NT2/D1 (cell line): ENCODE data around the gene UQCRC2.

Experiments
- DNase-seq: peaks from one replicate; pipeline ENCODE4 v3.0.0-alpha.2; 2011; ENCODE audit warnings: low read depth, low spot score
- H3K27me3 ChIP-seq: 2 replicates; pipeline ENCODE4 v1.6.0; 2011; ENCODE audit warnings: mild to moderate bottlenecking; ENCODE audit not compliant: insufficient read length, insufficient read depth
- H3K36me3 ChIP-seq: 2 replicates; pipeline ENCODE4 v1.6.1; 2011; ENCODE audit warnings: mild to moderate bottlenecking, low read length, mixed read lengths; ENCODE audit not compliant: insufficient read depth, insufficient read length
- H3K4me1 ChIP-seq: 2 replicates; pipeline ENCODE4 v1.5.1; 2011; ENCODE audit not compliant: insufficient read depth, insufficient read length
- H3K4me3 ChIP-seq: 2 replicates; pipeline ENCODE4 v1.5.1; 2011; ENCODE audit warnings: low read depth; ENCODE audit not compliant: insufficient read length
- H3K9ac ChIP-seq: 2 replicates; pipeline ENCODE4 v1.6.0; 2011; ENCODE audit warnings: low read depth; ENCODE audit not compliant: insufficient read length
- H3K9me3 ChIP-seq: 2 replicates; pipeline ENCODE4 v1.5.1; 2011; ENCODE audit warnings: mild to moderate bottlenecking, low read length; ENCODE audit not compliant: insufficient read depth
- SUZ12 ChIP-seq: IDR thresholded peaks from 2 replicates; pipeline ENCODE4 v1.6.1; 2011; ENCODE audit not compliant: insufficient read length, insufficient read depth; ENCODE audit errors: extremely low read depth
- YY1 ChIP-seq: IDR thresholded peaks from 2 replicates; pipeline ENCODE4 v1.6.1; 2011; ENCODE audit not compliant: insufficient read length, insufficient read depth
- ZNF274 ChIP-seq: IDR thresholded peaks from 2 replicates; pipeline ENCODE4 v1.6.1; 2011; ENCODE audit warnings: mild to moderate bottlenecking, low read depth, low read length

UQCRC2 gene

GRCh38 chr16:21946889-21947635 lies 6.1 kb upstream of the UQCRC2 start:
- Histone ChIP-seq H3K4me1 (no peaks in the 10 kb centered on the region), H3K9ac (no peak overlapping the region), H3K9me3 (no peaks in the 10 kb centered on the region), H3K4me3 (no peak overlapping the region), H3K36me3 (peaks cover 6% of the 10 kb centered on the region), H3K27me3 (no peaks in the 10 kb centered on the region)
- DNase-seq, result no peak
- TF ChIP-seq SUZ12, result no peak
- TF ChIP-seq ZNF274, result no peak
- TF ChIP-seq YY1, result no peak

GRCh38 chr16:21949713-21950260 lies 3.4 kb upstream of the UQCRC2 start:
- DNase-seq, result no peak
- Histone ChIP-seq H3K9ac (no peak overlapping the region), H3K36me3 (peaks cover 6% of the 10 kb centered on the region), H3K4me3 (no peak overlapping the region), H3K27me3 (no peaks in the 10 kb centered on the region), H3K4me1 (no peaks in the 10 kb centered on the region), H3K9me3 (no peaks in the 10 kb centered on the region)
- TF ChIP-seq SUZ12, result no peak
- TF ChIP-seq YY1, result no peak
- TF ChIP-seq ZNF274, result no peak

GRCh38 chr16:21950782-21951521 lies 2.2 kb upstream of the UQCRC2 start:
- TF ChIP-seq ZNF274 (no peak), YY1 (no peak), SUZ12 (no peak)
- Histone ChIP-seq H3K9ac (no peak overlapping the region), H3K4me1 (no peaks in the 10 kb centered on the region), H3K36me3 (peaks cover 17% of the 10 kb centered on the region), H3K27me3 (no peaks in the 10 kb centered on the region), H3K9me3 (no peaks in the 10 kb centered on the region), H3K4me3 (no peak overlapping the region)
- no peak for DNase-seq

- no peaks in the 10 kb centered on the region for H3K27me3 ChIP-seq
- H3K9ac ChIP-seq, result peak overlapping the region; percentile 94
- H3K4me1 ChIP-seq, result no peaks in the 10 kb centered on the region
- no peak for TF ChIP-seq ZNF274
- no peak for TF ChIP-seq SUZ12
- no peak for TF ChIP-seq YY1
- peaks cover 30% of the 10 kb centered on the region for H3K36me3 ChIP-seq
- H3K4me3 ChIP-seq, result peak overlapping the region; percentile 82
- no peaks in the 10 kb centered on the region for H3K9me3 ChIP-seq
- DNase-seq, result peak; percentile 43
These were observed 945 bp upstream of the UQCRC2 start for GRCh38 chr16:21952040-21952792.

GRCh38 chr16:21953541-21953902 lies 361 bp downstream of the UQCRC2 start:
- no peaks in the 10 kb centered on the region for H3K27me3 ChIP-seq
- no peak for DNase-seq
- peak overlapping the region; percentile 82 for H3K4me3 ChIP-seq
- H3K4me1 ChIP-seq, result no peaks in the 10 kb centered on the region
- no peaks in the 10 kb centered on the region for H3K9me3 ChIP-seq
- peak overlapping the region; percentile 94 for H3K9ac ChIP-seq
- H3K36me3 ChIP-seq, result peaks cover 42% of the 10 kb centered on the region
- TF ChIP-seq SUZ12, result no peak
- TF ChIP-seq ZNF274, result no peak
- no peak for TF ChIP-seq YY1

GRCh38 chr16:21957714-21958346 lies 4.7 kb downstream of the UQCRC2 start:
- Histone ChIP-seq H3K9ac (no peak overlapping the region), H3K4me1 (no peaks in the 10 kb centered on the region), H3K9me3 (no peaks in the 10 kb centered on the region), H3K36me3 (peaks cover 76% of the 10 kb centered on the region), H3K27me3 (no peaks in the 10 kb centered on the region), H3K4me3 (no peak overlapping the region)
- TF ChIP-seq SUZ12 (no peak), YY1 (no peak), ZNF274 (no peak)
- no peak for DNase-seq
